Activated naive CD8-positive, alpha-beta T cell treated with anti-CD3 and anti-CD28 coated beads for 36 hours (primary cell): ENCODE measurements around the gene TTC8. TPM values are rescaled to one million over a fixed set of nuclear protein-coding genes. Genes with fewer than 3 reads are reported as not detected.
A peak's percentile ranks its signal among the peaks of the same experiment; 100 is the strongest.
"Not testable (repeated sequence)": the region's sequence is repeated elsewhere in the genome, so short reads cannot be mapped to it uniquely, and the experiment has no call there.

ENCODE experiments used
- DNase-seq: peaks from one replicate; pipeline ENCODE4 v3.0.0; 2021
- H3K27ac Mint-ChIP-seq: one replicate; pipeline ENCODE4 v1.8.0; 2022; ENCODE audit warnings: mild to moderate bottlenecking, moderate library complexity, mixed read lengths
- H3K27me3 Mint-ChIP-seq: one replicate; pipeline ENCODE4 v1.8.0; 2022; ENCODE audit warnings: mild to moderate bottlenecking, mixed read lengths
- H3K36me3 Mint-ChIP-seq: one replicate; pipeline ENCODE4 v1.8.0; 2021; ENCODE audit warnings: mild to moderate bottlenecking, mixed read lengths
- H3K4me1 Mint-ChIP-seq: one replicate; pipeline ENCODE4 v1.8.0; 2021; ENCODE audit warnings: mixed read lengths
- H3K4me3 Mint-ChIP-seq: one replicate; pipeline ENCODE4 v1.8.0; 2022; ENCODE audit warnings: mild to moderate bottlenecking, moderate library complexity, mixed read lengths
- H3K9me3 Mint-ChIP-seq: one replicate; pipeline ENCODE4 v1.8.0; 2022; ENCODE audit warnings: mixed read lengths
- total RNA-seq, 2 experiments: library from RNA; stranded (reverse); gene quantifications; one replicate each; pipeline ENCODE4 v1.2.3, GENCODE V29; 2021

TTC8 gene
- total RNA-seq: 1 to 10 TPM; 4.8 to 6.4 TPM

DNA sequence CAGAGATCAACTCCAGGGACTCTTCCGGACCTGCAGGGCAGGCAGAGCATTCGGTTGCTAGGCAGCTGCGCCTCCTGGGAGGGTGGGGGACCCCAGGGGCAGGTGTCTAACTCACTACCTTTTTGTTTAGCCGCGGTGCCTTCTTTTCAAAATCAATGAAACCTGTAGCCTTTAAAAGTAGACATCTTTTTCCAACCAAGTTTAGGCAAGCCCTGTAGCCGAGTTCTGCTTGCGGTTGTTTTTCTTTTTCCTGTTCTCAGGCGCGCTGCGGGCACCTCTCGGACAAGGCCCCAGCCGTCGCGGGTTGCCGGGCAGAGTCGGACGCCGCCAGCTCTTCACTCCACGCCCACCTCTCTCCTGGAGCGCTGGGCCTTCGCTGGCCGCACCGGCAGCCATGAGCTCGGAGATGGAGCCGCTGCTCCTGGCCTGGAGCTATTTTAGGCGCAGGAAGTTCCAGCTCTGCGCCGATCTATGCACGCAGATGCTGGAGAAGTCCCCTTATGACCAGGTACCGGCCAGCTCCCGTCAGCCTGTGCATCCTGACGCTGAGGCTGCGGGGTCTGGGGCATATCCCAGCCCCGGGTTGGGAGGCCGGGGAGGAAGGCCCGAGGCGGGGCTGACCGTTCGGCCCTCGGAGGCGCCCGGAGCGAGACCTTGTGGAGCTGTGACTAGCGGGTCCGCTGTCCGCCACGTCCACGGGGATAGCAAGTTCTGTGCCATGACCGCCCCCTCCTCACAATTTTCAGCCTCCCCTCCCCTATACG is at the start of gene TTC8:
Gene TTC8, plus strand, starts transcription at position 338 of the 764 bp plus-strand sequence. Its CDS starts 57 bp downstream, at position 395.
- H3K27me3 Mint-ChIP-seq: peaks cover 7% of the 10 kb centered on the region
- peaks cover 8% of the 10 kb centered on the region for H3K4me1 Mint-ChIP-seq
- DNase-seq: peak; percentile 83
- H3K9me3 Mint-ChIP-seq: no peaks in the 10 kb centered on the region
- H3K4me3 Mint-ChIP-seq: peak within 1 kb of the TSS; percentile 84
- peak within 1 kb of the TSS; percentile 96 for H3K27ac Mint-ChIP-seq
- no peaks in the 10 kb centered on the region for H3K36me3 Mint-ChIP-seq

GRCh38 chr14:88775532-88775931 is 48.9 kb upstream of the TTC8 start:
- no peak overlapping the region for H3K27ac Mint-ChIP-seq
- no peaks in the 10 kb centered on the region for H3K9me3 Mint-ChIP-seq
- no peaks in the 10 kb centered on the region for H3K4me1 Mint-ChIP-seq
- no peak for DNase-seq
- H3K4me3 Mint-ChIP-seq: no peak overlapping the region
- H3K27me3 Mint-ChIP-seq: no peaks in the 10 kb centered on the region
- peaks cover 10% of the 10 kb centered on the region for H3K36me3 Mint-ChIP-seq

DNA sequence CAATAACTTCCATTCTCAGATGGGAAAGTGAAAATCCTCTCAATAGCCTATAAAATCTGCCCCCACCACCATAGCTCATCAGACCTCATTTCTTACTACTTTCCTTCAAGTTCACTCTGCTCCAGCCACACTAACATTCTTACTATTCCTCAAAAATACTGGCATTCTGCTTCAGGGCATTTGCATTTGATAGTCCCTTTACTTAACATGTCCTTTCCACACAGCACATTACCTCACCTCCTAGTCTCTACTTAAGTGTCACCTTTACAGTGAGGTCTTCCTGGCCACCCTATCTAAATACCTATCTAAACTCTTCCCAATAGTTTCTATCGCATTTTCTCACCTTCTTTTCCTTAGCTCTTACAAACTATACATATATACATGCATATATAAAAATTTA is 38.5 kb upstream of the TTC8 start:
- H3K36me3 Mint-ChIP-seq: peaks cover 25% of the 10 kb centered on the region
- no peak overlapping the region for H3K4me3 Mint-ChIP-seq
- H3K27me3 Mint-ChIP-seq: no peaks in the 10 kb centered on the region
- peak overlapping the region; percentile 27 for H3K27ac Mint-ChIP-seq
- peaks cover 18% of the 10 kb centered on the region for H3K9me3 Mint-ChIP-seq
- DNase-seq: no peak
- peaks cover 15% of the 10 kb centered on the region for H3K4me1 Mint-ChIP-seq

DNA sequence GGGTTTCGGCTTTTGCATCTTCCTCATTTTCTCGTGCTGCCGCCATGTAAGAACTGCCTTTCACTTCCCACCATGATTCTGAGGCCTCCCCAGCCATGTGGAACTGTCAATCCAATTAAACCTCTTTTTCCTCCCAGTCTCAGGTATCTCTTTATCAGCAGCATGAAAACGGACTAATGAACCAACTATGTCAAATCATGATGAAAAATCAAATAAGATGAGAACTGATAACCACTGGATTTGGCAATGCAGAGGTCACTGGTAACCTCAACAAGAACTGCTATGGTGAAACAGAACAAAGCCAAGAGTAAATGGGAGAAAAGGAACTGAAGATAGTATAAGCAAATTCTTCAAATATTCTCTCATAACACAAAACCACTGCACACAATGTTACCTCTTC is 37.7 kb upstream of the TTC8 start:
- DNase-seq: no peak
- peaks cover 19% of the 10 kb centered on the region for H3K4me1 Mint-ChIP-seq
- H3K9me3 Mint-ChIP-seq: peaks cover 18% of the 10 kb centered on the region
- H3K27ac Mint-ChIP-seq: no peak overlapping the region
- peaks cover 23% of the 10 kb centered on the region for H3K36me3 Mint-ChIP-seq
- no peaks in the 10 kb centered on the region for H3K27me3 Mint-ChIP-seq
- H3K4me3 Mint-ChIP-seq: no peak overlapping the region

GRCh38 chr14:88789573-88789972 is 34.9 kb upstream of the TTC8 start:
- Mint-ChIP-seq H3K27ac (peak overlapping the region; percentile 38), H3K4me1 (peaks cover 23% of the 10 kb centered on the region), H3K4me3 (peak overlapping the region; percentile 43)
- H3K27me3 Mint-ChIP-seq, H3K36me3 Mint-ChIP-seq, H3K9me3 Mint-ChIP-seq, DNase-seq: not testable (repeated sequence)

DNA sequence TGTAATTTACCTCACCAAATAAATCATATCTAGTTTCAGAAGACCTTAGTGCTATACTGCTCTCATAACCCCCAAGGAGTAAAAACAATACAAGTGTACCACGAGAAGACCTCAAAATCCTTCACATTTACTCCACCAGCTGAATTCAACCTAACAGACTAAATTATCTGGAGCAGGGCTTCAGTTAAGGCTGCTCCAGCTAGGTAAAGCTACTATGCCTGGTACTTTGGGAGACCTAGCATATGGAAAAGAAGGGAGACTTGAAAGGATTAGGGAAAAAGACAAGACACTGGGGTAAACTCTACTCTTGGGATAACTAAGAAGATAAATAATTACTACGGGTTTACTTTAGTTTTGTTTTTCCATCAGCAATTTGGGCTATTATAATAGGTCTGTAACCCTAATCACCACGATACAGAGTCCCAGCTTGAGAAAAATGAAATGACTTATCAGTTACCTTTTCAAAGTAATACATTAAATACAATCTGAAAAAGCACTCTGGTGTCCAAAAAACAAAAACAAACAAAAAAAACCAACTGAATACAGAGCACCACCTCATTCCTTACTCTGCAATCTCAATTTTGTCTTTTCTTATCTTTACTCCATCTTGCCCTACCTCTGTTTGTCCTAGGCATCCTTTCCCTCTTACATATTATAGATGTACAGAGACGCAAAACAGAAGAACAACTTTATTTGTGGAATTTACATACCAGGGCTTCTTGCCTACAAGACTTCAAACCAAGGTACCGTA is 33.8 kb upstream of the TTC8 start:
- Mint-ChIP-seq H3K9me3 (peaks cover 3% of the 10 kb centered on the region), H3K27ac (no peak overlapping the region), H3K36me3 (peaks cover 2% of the 10 kb centered on the region), H3K4me1 (peaks cover 23% of the 10 kb centered on the region), H3K4me3 (peak overlapping the region; percentile 89), H3K27me3 (peaks cover 13% of the 10 kb centered on the region)
- no peak for DNase-seq

DNA sequence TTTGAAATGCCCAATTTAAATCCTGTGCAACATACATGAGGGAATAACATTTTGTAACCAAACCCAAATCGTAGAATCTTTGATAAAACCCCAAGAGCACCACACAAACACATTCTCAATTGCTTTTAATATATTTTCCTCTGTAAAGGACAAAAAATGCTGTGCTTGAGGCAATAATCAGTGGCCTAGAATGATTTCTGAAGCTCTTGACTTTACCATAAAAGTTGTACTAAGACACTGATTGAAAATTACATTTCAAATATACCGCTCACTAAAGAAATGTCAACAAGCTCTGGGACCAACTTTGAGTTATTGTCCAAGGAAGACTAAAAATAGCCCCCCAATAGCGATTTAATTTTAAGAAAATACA is 33.2 kb upstream of the TTC8 start:
- Mint-ChIP-seq H3K36me3 (peaks cover 2% of the 10 kb centered on the region), H3K27me3 (peaks cover 13% of the 10 kb centered on the region), H3K4me1 (peaks cover 23% of the 10 kb centered on the region), H3K27ac (no peak overlapping the region), H3K4me3 (peak overlapping the region; percentile 89), H3K9me3 (peaks cover 3% of the 10 kb centered on the region)
- DNase-seq: no peak

- Mint-ChIP-seq H3K27ac (peak overlapping the region; percentile 86), H3K36me3 (peaks cover 2% of the 10 kb centered on the region), H3K9me3 (no peaks in the 10 kb centered on the region), H3K4me1 (peaks cover 21% of the 10 kb centered on the region), H3K4me3 (peak overlapping the region; percentile 89), H3K27me3 (peaks cover 13% of the 10 kb centered on the region)
- peak; percentile 3 for DNase-seq
These were observed 32.6 kb upstream of the TTC8 start for GRCh38 chr14:88791629-88792472.

- Mint-ChIP-seq H3K9me3 (no peaks in the 10 kb centered on the region), H3K4me1 (peaks cover 21% of the 10 kb centered on the region), H3K27me3 (peaks cover 17% of the 10 kb centered on the region), H3K36me3 (peaks cover 2% of the 10 kb centered on the region), H3K4me3 (peak within 1 kb of the TSS; percentile 89), H3K27ac (peak within 1 kb of the TSS; percentile 86)
- DNase-seq: peak; percentile 88
These were observed 31.8 kb upstream of the TTC8 start, which contains the start of gene EML5 for GRCh38 chr14:88792473-88793258. Gene EML5 (minus strand): TSS chr14:88792953. CDS start chr14:88792503, 450 bp downstream.

- Mint-ChIP-seq H3K4me1 (peaks cover 21% of the 10 kb centered on the region), H3K27ac (peak overlapping the region; percentile 54), H3K9me3 (no peaks in the 10 kb centered on the region), H3K27me3 (peaks cover 23% of the 10 kb centered on the region), H3K4me3 (peak overlapping the region; percentile 79), H3K36me3 (peaks cover 2% of the 10 kb centered on the region)
- no peak for DNase-seq
These were observed 31.2 kb upstream of the TTC8 start for GRCh38 chr14:88793259-88793625.

DNA sequence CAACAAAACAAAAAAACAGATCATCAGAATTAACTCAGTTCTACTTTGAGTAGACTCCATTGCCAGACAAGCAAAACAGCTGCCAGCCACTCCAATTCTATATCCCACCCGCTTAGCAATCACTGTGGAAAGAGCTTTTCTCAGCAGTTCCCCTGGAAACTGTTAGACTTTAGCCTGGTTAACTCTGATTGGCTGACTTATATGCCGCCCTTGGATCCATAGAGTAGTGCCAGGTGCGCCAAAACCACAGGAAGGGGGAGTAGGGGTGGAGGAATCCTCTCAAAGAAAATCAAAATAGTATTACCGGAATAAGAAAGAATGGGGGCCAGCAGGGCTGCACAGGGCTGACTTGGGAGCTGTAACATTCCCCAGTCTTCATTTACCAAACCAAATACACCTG is 26.3 kb upstream of the TTC8 start:
- Mint-ChIP-seq H3K27ac (no peak overlapping the region), H3K4me3 (no peak overlapping the region), H3K36me3 (no peaks in the 10 kb centered on the region), H3K27me3 (peaks cover 39% of the 10 kb centered on the region), H3K9me3 (no peaks in the 10 kb centered on the region), H3K4me1 (peaks cover 1% of the 10 kb centered on the region)
- no peak for DNase-seq

- H3K4me1 Mint-ChIP-seq: no peaks in the 10 kb centered on the region
- H3K4me3 Mint-ChIP-seq: no peak overlapping the region
- no peak for DNase-seq
- H3K27ac Mint-ChIP-seq: no peak overlapping the region
- no peaks in the 10 kb centered on the region for H3K9me3 Mint-ChIP-seq
- no peaks in the 10 kb centered on the region for H3K36me3 Mint-ChIP-seq
- peaks cover 41% of the 10 kb centered on the region for H3K27me3 Mint-ChIP-seq
These were observed 24.9 kb upstream of the TTC8 start for GRCh38 chr14:88799522-88799921.

- H3K9me3 Mint-ChIP-seq: no peaks in the 10 kb centered on the region
- DNase-seq: no peak
- no peak overlapping the region for H3K27ac Mint-ChIP-seq
- H3K4me1 Mint-ChIP-seq: no peaks in the 10 kb centered on the region
- H3K4me3 Mint-ChIP-seq: no peak overlapping the region
- peaks cover 45% of the 10 kb centered on the region for H3K27me3 Mint-ChIP-seq
- H3K36me3 Mint-ChIP-seq: no peaks in the 10 kb centered on the region
These were observed 21.9 kb upstream of the TTC8 start for GRCh38 chr14:88802596-88802995.

- peaks cover 6% of the 10 kb centered on the region for H3K9me3 Mint-ChIP-seq
- no peak overlapping the region for H3K4me3 Mint-ChIP-seq
- no peaks in the 10 kb centered on the region for H3K36me3 Mint-ChIP-seq
These were observed 20.4 kb upstream of the TTC8 start for GRCh38 chr14:88804035-88804434.

More at GRCh38 chr14:88804035-88804434, 20.4 kb upstream of the TTC8 start:
- peaks cover 37% of the 10 kb centered on the region for H3K27me3 Mint-ChIP-seq
- H3K27ac Mint-ChIP-seq: no peak overlapping the region
- H3K4me1 Mint-ChIP-seq: no peaks in the 10 kb centered on the region
- no peak for DNase-seq
